NCI-H1417 treated with DMSO at 0.1 percent for 48 hours (cell line): ENCODE results near the gene RNF41.

Experiments
- DNase-seq: peaks from one replicate; lab custom pipeline; 2025; lab: John Stamatoyannopoulos, UW

The RNF41 gene

GRCh38 chr12:56152756-56153677 is 68.7 kb downstream of the RNF41 start:
- no peak for DNase-seq
